OCI-LY7 (cell line): ENCODE results near the gene SLC39A7.

Experiments used
- CTCF ChIP-seq: fragments of 200-600 bp; sonication (generic); conservative IDR thresholded peaks from 2 replicates; pipeline ENCODE4 v1.5.1; 2014; ENCODE audit warnings: mild to moderate bottlenecking, antibody characterized with exemption, low read length, moderate library complexity, mixed read lengths
- EZH2phosphoT487 ChIP-seq: fragments of 200-600 bp; sonication (generic); IDR thresholded peaks from 2 replicates; pipeline ENCODE4 v1.6.1; 2018; ENCODE audit warnings: low read depth, borderline replicate concordance, mild to moderate bottlenecking, mixed run types, antibody characterized with exemption, low read length, moderate library complexity, mixed read lengths

GRCh38 chr6:33173535-33174180, 27.0 kb upstream of the SLC39A7 start:
- TF ChIP-seq CTCF (no peak), EZH2phosphoT487 (no peak)
